T-cell (primary cell): ENCODE results near the gene MYO1A. TPM values are rescaled to one million over a fixed set of nuclear protein-coding genes. Genes with fewer than 3 reads are reported as not detected.

ENCODE experiments used
- ATAC-seq, 4 experiments: fragments of 200-7000 bp in 3 of 4; fragments of 150-1000 bp in 1 of 4; cut with Tn5 transposase; replicated peaks in 1 of 4; 1 replicate in 3 of 4; 2 replicates in 1 of 4; pipeline ENCODE4 v1.10.0; 2021; ENCODE audit warnings: moderate library complexity in 3 of 4, mild to moderate bottlenecking in 2 of 4, moderate number of reproducible peaks in 1 of 4
- CTCF ChIA-PET, 2 donors: fragments of 300-600 bp; sonication (Branson Sonifier 250); formaldehyde crosslinking; loops; one replicate each; lab custom pipeline; 2022; ENCODE audit warnings: antibody characterized with exemption in 2 of 2; lab: Charles Lee
- POLR2A ChIA-PET, 2 donors: fragments of 300-600 bp; sonication (Branson Sonifier 250); formaldehyde crosslinking; loops; one replicate each; lab custom pipeline; 2022; ENCODE audit warnings: antibody characterized with exemption in 2 of 2; lab: Charles Lee
- DNase-seq, 35 experiments: peaks; one replicate each; pipeline versions ENCODE4 v3.0.0 to v3.0.0-alpha.2; 2013 to 2023
- H3K27ac ChIP-seq: one replicate; pipeline ENCODE4 v1.5.1; 2013; ENCODE audit warnings: low read length
- H3K27me3 ChIP-seq, 2 experiments: replicated peaks in 1 of 2; 1 replicate in 1 of 2; 2 replicates in 1 of 2; pipeline versions ENCODE4 v1.6.1 to v1.7.0; 2013; ENCODE audit warnings: low read length in 1 of 2, mixed read lengths in 1 of 2; ENCODE audit not compliant: control insufficient read depth in 2 of 2, insufficient read depth in 2 of 2; ENCODE audit errors: extremely low read depth in 1 of 2
- H3K36me3 ChIP-seq, 2 donors: 1 replicate in 1 of 2; 2 replicates in 1 of 2; pipeline versions ENCODE4 v1.6.1 to v1.7.0; 2013; ENCODE audit warnings: low read length in 1 of 2; ENCODE audit not compliant: control insufficient read depth in 2 of 2, insufficient read depth in 1 of 2; ENCODE audit errors: extremely low read depth in 1 of 2
- H3K4me1 ChIP-seq, 2 experiments: 1 replicate in 1 of 2; 2 replicates in 1 of 2; pipeline versions ENCODE4 v1.6.1 to v1.7.0; 2013; ENCODE audit warnings: low read length in 2 of 2, mixed read lengths in 1 of 2; ENCODE audit not compliant: insufficient read depth in 2 of 2, control insufficient read depth in 1 of 2; ENCODE audit errors: extremely low read depth in 1 of 2
- H3K4me3 ChIP-seq, 2 donors: 1 replicate in 1 of 2; 2 replicates in 1 of 2; pipeline versions ENCODE4 v1.5.1 to v1.7.0; 2013; ENCODE audit warnings: mild to moderate bottlenecking in 2 of 2, low read length in 1 of 2, moderate library complexity in 1 of 2; ENCODE audit not compliant: control insufficient read depth in 1 of 2; ENCODE audit errors: extremely low read depth in 1 of 2
- H3K9me3 ChIP-seq: 2 replicates; pipeline ENCODE4 v1.7.0; 2013
- H3K27ac Mint-ChIP-seq, 2 donors: one replicate each; pipeline ENCODE4 v1.8.0; 2020 to 2021; ENCODE audit warnings: mild to moderate bottlenecking in 2 of 2, mixed read lengths in 2 of 2
- H3K27me3 Mint-ChIP-seq, 2 donors: one replicate each; pipeline ENCODE4 v1.8.0; 2021 to 2022; ENCODE audit warnings: mixed read lengths in 2 of 2
- H3K36me3 Mint-ChIP-seq: one replicate; pipeline ENCODE4 v1.8.0; 2021; ENCODE audit warnings: mixed read lengths
- H3K4me1 Mint-ChIP-seq, 3 donors: one replicate each; pipeline ENCODE4 v1.8.0; 2020 to 2022; ENCODE audit warnings: mixed read lengths in 3 of 3, mild to moderate bottlenecking in 1 of 3
- H3K4me3 Mint-ChIP-seq, 3 donors: one replicate each; pipeline ENCODE4 v1.8.0; 2020 to 2022; ENCODE audit warnings: mild to moderate bottlenecking in 3 of 3, mixed read lengths in 3 of 3, moderate library complexity in 3 of 3
- H3K9me3 Mint-ChIP-seq, 3 donors: one replicate each; pipeline ENCODE4 v1.8.0; 2020 to 2022; ENCODE audit warnings: mixed read lengths in 3 of 3
- WGBS: methylation state at CpG from one replicate; pipeline ENCODE4 v1.1.5; 2013; ENCODE audit warnings: missing lambda C conversion rate; ENCODE audit not compliant: insufficient coverage; 5-methylcytosine and 5-hydroxymethylcytosine counted together
- total RNA-seq, 35 experiments: library from RNA in 6 of 35; stranded (reverse) in 6 of 35; fragments of 120-200 nt in 1 of 35; gene quantifications; one replicate each; pipeline versions ENCODE4 v1.2.1 to v1.2.4 and lab custom pipeline; 2013 to 2026

Gene MYO1A
- total RNA-seq (1 to 10 TPM in 4 of 5 donors, under 1 TPM in 1; 0.54 to 2.2 (median 1.4) TPM), total RNA-seq (lab: John Stamatoyannopoulos, UW) (0.26 to 2.4 (median 1.0) reads per million in 29 experiments)
- 0.37 TPM for total RNA-seq (2013)

DNA sequence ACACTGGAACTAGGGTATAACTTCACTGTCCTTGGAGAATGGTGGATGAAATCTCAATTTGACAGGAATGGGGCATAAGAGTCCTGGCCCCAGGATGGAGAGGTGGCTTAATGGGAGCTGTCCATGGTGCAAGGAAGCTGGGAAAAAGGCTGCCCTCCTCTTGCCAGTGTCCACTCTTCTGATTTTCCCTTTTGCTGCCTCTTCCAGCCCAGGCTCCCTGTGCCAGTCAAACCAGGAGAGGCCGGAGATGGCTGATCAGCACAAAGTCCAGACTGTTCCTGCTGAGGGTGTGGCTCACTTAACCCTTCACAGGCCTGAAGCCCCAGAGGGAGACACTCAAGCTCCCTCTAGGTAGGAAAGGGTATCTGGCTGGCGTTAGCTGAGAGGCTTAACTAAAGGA, at the start of gene MYO1A:
Gene MYO1A, minus strand, starts transcription at position 240 of the 400 bp plus-strand sequence. CDS start 1,806 bp downstream, outside the sequence.
- Mint-ChIP-seq H3K4me3 (no peak within 1 kb of the TSS), H3K27ac (no peak within 1 kb of the TSS), H3K27me3 (peaks cover 0 to 2% of the 10 kb centered on the region in 2 donors), H3K36me3 (no peaks in the 10 kb centered on the region), H3K4me1 (peaks cover 20 to 43% (median 26%) of the 10 kb centered on the region in 3 donors), H3K9me3 (no peaks in the 10 kb centered on the region)
- POLR2A ChIA-PET: interaction anchor here in 1 of 2 donors (0.6 kb wide), 1 partner anchor 375 kb away, joined by 12 read pairs; no protein-coding TSS in a partner anchor
- DNase-seq: no peak
- CTCF ChIA-PET: interaction anchor here in 1 of 2 donors (1.1 kb wide), 1 partner anchor 10 kb away, joined by 3 read pairs; no protein-coding TSS in a partner anchor
- no peaks in the 10 kb centered on the region for H3K27me3 ChIP-seq
- no peak for ATAC-seq
- 85% methylated on average over 2 of the region's 2 CpGs for WGBS
- no peak within 1 kb of the TSS for H3K4me3 ChIP-seq
- H3K27ac ChIP-seq: no peak within 1 kb of the TSS
- peaks cover 12 to 24% of the 10 kb centered on the region in 2 experiments for H3K4me1 ChIP-seq
- no peaks in the 10 kb centered on the region for H3K36me3 ChIP-seq
- no peaks in the 10 kb centered on the region for H3K9me3 ChIP-seq

DNA sequence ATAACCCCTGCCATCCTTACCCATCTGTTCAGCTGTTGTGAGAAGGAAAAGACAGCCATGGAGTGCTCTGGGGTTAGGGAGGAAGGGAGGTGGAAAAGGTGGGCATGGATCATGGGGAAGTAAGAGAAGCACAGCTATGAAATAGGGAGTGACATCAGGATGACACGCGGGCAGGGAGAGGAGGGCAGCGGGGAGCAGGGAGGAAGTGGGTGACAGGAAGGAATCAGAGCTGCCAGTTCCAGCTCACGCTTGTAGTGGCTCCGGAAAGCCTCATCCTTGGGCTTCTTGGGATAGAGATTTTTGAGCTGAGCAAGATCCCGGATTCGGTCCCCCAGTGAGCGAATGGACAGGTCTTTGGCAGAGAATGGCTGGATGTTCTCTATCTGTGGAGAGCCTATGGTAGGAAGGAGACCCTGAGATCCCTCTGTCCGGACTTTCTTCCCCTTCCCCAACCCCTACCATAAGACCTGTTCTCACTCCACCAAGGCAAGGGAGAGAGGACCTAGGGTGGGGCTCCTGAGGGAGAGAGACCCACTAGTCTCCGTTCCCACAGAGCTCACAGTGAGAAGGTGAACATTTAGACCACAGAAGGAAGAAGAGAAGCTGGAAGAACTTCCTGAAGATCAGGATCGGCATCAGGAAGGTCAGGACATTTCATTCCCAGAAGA, 49.3 kb upstream of the MYO1A start:
- Histone ChIP-seq H3K36me3 (peaks cover 20 to 81% of the 10 kb centered on the region in 2 donors), H3K4me1 (peaks cover 2 to 18% of the 10 kb centered on the region in 2 experiments), H3K27me3 (no peaks in the 10 kb centered on the region), H3K9me3 (no peaks in the 10 kb centered on the region), H3K4me3 (no peak overlapping the region), H3K27ac (no peak overlapping the region)
- ATAC-seq: no peak
- no peak for DNase-seq
- peaks cover 34 to 60% (median 47%) of the 10 kb centered on the region in 3 donors for H3K4me1 Mint-ChIP-seq
- H3K9me3 Mint-ChIP-seq: no peaks in the 10 kb centered on the region
- H3K27ac Mint-ChIP-seq: peak overlapping the region; percentile 53 to 84
- no peak overlapping the region for H3K4me3 Mint-ChIP-seq
- H3K36me3 Mint-ChIP-seq: peaks cover 40% of the 10 kb centered on the region
- WGBS: 77% methylated on average over 7 of the region's 11 CpGs
- H3K27me3 Mint-ChIP-seq: no peaks in the 10 kb centered on the region
- CTCF ChIA-PET: interaction anchor here (0.5 to 0.6 kb wide), 2 partner anchors 8 to 486 kb away, joined by 3 read pairs; no protein-coding TSS in a partner anchor
- POLR2A ChIA-PET: interaction anchor here in 1 of 2 donors (0.6 to 0.7 kb wide), 2 partner anchors 30 to 494 kb away, joined by 3 to 5 read pairs; no protein-coding TSS in a partner anchor

DNA sequence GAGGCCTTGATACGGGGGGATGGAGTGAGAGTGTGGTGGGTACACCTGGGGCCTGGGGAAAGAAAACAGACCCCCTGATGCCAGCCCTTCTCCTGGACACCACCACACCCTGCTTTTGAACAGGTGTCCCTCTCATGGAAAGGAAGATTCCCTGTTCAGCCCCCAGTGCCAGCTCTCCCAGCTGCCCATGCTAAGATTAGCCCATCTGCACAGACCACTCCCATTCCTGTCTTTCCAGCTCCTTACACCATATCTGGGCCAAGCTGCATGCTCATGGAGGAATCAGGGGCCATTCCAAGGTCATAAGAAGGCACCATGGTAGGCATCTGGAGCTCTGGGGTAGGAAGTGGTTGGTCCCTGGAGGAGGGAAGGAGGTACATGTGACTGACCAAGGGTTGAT, 48.6 kb upstream of the MYO1A start:
- ChIA-PET POLR2A (interaction anchor here in 1 of 2 donors (0.6 kb wide), 2 partner anchors 388 to 493 kb away, joined by 3 to 5 read pairs; no protein-coding TSS in a partner anchor), CTCF (no interaction called here)
- H3K27me3 ChIP-seq: no peaks in the 10 kb centered on the region
- no CpG with 5 or more reads among the region's 1 CpG for WGBS
- no peak overlapping the region for H3K27ac ChIP-seq
- no peaks in the 10 kb centered on the region for H3K27me3 Mint-ChIP-seq
- H3K36me3 Mint-ChIP-seq: peaks cover 36% of the 10 kb centered on the region
- H3K9me3 ChIP-seq: no peaks in the 10 kb centered on the region
- H3K9me3 Mint-ChIP-seq: no peaks in the 10 kb centered on the region
- H3K36me3 ChIP-seq: peaks cover 17 to 74% of the 10 kb centered on the region in 2 donors
- H3K4me1 Mint-ChIP-seq: peaks cover 33 to 58% (median 47%) of the 10 kb centered on the region in 3 donors
- DNase-seq: no peak
- no peak for ATAC-seq
- H3K27ac Mint-ChIP-seq: peak overlapping the region in 1 of 2 donors; percentile 8
- peaks cover 4 to 24% of the 10 kb centered on the region in 2 experiments for H3K4me1 ChIP-seq
- H3K4me3 ChIP-seq: no peak overlapping the region
- H3K4me3 Mint-ChIP-seq: no peak overlapping the region

DNA sequence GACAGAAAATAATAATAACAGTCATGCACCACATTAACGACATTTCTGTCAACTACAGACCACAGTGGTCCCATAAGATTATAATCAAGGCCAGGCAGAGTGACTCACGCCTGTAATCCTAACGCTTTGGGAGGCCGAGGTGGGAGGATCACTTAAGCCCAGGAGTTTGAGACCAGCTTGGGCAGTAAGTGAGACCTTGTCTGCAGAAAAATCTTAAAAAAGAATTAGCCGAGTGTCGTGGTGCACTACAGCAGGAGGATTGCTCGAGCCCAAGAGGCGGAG, 47.6 kb upstream of the MYO1A start:
- Mint-ChIP-seq H3K27me3 (no peaks in the 10 kb centered on the region), H3K36me3 (peaks cover 39% of the 10 kb centered on the region), H3K4me3 (no peak overlapping the region), H3K27ac (no peak overlapping the region), H3K9me3 (no peaks in the 10 kb centered on the region), H3K4me1 (peaks cover 39 to 66% (median 55%) of the 10 kb centered on the region in 3 donors)
- ChIA-PET CTCF (interaction anchor here (0.6 to 0.9 kb wide), 2 partner anchors 14 to 427 kb away, joined by 3 read pairs; partner anchors contain the start of gene STAT6 (in 1 of the 2)), POLR2A (interaction anchor here in 1 of 2 donors (1.1 kb wide), 1 partner anchor 20 kb away, joined by 3 read pairs; no protein-coding TSS in a partner anchor)
- no peaks in the 10 kb centered on the region for H3K9me3 ChIP-seq
- H3K4me3 ChIP-seq: no peak overlapping the region
- H3K27ac ChIP-seq: no peak overlapping the region
- H3K36me3 ChIP-seq: peaks cover 19 to 75% of the 10 kb centered on the region in 2 donors
- DNase-seq: no peak
- H3K4me1 ChIP-seq: peaks cover 8 to 32% of the 10 kb centered on the region in 2 experiments
- H3K27me3 ChIP-seq: no peaks in the 10 kb centered on the region
- ATAC-seq: no peak
- WGBS: 83% methylated on average over 5 of the region's 8 CpGs

DNA sequence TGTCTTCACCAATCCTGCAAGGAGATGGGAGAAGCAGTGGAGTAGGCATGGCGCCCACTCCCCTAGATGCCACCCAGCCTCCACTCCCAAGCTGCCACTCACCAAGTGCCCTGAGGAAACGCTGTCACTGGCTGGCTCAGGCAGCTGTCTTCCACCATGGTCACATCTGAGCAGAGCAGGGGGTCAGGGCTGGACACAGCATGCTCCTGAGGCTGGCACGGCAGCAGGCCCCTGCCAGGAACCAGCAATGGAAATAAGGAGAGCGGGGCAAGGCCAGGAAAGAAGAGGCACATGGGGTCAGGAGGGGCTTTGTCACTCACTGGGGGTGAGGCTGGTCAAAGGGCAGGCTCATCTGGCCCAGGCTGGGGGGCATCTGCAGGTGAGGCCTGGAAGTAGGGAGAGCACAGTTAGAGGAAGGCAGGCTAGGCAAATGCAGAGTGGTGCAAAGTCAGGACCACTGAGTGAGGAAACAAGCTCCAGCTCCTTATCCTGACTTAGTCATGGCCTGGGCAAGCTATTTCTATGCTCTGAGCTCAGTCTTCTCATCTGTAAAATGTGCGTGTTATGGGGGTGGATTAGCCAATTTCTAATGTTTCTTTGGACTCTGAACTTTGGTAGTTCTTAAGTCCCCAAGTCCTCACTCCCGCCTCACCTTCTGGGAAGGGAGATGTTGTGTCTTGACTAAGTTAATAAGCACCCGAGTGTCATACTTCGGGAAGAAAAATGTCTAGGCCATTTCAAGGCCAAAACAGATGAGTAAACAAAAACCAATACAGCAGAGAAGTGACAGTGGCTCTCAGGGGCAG, 47.0 kb upstream of the MYO1A start:
- peaks cover 40 to 72% (median 55%) of the 10 kb centered on the region in 3 donors for H3K4me1 Mint-ChIP-seq
- WGBS: 91% methylated on average over 5 of the region's 8 CpGs

More for the DNA sequence above, 47.0 kb upstream of the MYO1A start:
- ATAC-seq (no peak), DNase-seq (no peak)
- H3K9me3 ChIP-seq: no peaks in the 10 kb centered on the region
- no peak overlapping the region for H3K27ac ChIP-seq
- CTCF ChIA-PET: interaction anchor here in 1 of 2 donors (0.9 kb wide), 1 partner anchor 14 kb away, joined by 3 read pairs; the partner anchor contains the start of gene STAT6
- peaks cover 19 to 75% of the 10 kb centered on the region in 2 donors for H3K36me3 ChIP-seq
- no peak overlapping the region for H3K4me3 ChIP-seq
- H3K4me3 Mint-ChIP-seq: no peak overlapping the region
- H3K27ac Mint-ChIP-seq: peak overlapping the region; percentile 44 to 97
- H3K4me1 ChIP-seq: peaks cover 9 to 32% of the 10 kb centered on the region in 2 experiments
- H3K9me3 Mint-ChIP-seq: no peaks in the 10 kb centered on the region
- peaks cover 38% of the 10 kb centered on the region for H3K36me3 Mint-ChIP-seq
- POLR2A ChIA-PET: interaction anchor here (0.6 to 1.1 kb wide), 3 partner anchors 15 to 57 kb away, joined by 3 to 6 read pairs (median 4); no protein-coding TSS in a partner anchor
- H3K27me3 ChIP-seq: no peaks in the 10 kb centered on the region
- no peaks in the 10 kb centered on the region for H3K27me3 Mint-ChIP-seq
